Measurements from ENCODE around the gene PSMB4.

PSMB4 gene

DNA sequence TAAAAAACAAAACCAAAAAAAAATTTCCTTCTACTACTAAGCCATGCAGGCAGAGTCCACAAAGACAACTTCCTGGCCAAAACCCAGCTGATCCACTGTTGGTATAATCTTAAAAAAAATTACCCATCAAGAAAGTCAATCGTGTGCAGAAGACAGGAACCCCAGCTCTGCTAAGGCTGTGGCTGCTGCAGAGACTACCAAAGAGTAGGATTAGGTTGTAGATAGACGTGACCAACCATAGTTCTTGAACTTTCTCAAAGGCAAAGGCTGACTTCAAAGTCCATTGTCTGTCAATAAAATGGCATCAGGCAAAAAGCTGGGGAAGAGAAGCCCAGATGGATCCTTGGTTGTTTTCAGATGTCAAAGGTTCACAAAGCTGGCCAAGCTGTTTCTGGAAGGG, 3.4 kb downstream of the PSMB4 start:
- TF ChIP-seq, protein P1, sequence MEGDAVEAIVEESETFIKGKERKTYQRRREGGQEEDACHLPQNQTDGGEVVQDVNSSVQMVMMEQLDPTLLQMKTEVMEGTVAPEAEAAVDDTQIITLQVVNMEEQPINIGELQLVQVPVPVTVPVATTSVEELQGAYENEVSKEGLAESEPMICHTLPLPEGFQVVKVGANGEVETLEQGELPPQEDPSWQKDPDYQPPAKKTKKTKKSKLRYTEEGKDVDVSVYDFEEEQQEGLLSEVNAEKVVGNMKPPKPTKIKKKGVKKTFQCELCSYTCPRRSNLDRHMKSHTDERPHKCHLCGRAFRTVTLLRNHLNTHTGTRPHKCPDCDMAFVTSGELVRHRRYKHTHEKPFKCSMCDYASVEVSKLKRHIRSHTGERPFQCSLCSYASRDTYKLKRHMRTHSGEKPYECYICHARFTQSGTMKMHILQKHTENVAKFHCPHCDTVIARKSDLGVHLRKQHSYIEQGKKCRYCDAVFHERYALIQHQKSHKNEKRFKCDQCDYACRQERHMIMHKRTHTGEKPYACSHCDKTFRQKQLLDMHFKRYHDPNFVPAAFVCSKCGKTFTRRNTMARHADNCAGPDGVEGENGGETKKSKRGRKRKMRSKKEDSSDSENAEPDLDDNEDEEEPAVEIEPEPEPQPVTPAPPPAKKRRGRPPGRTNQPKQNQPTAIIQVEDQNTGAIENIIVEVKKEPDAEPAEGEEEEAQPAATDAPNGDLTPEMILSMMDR (IDR thresholded peaks at IDR 0.05; ENCODE audit: borderline replicate concordance, control extremely low read depth, extremely low read depth, insufficient read depth, missing control alignments): no peak
- DNase-seq (ENCODE audit: low spot score): no peak
- in situ Hi-C loops (cut with MboI; ENCODE audit: low sequenced_read_pairs, unreplicated experiment): no loop called here

DNA sequence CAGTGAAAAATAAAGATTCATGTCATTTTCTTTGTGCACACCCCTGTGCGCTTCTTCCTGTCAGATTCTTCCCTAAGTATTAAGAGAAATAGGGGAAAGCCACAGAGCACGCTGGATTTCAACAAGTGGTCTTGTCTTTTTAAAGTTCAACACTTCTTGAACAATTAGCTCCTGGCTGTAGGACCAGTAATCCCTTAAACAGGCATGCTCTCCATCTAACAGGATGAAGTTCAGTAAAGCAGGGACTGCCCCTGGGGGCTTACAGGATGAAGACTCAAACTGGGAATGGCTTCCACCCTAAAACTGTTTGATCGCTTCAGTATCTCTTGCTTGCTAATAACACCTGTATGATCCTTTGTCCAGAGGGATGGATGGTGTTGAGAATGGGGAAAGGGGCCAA, 4.2 kb downstream of the PSMB4 start:
- in situ Hi-C loops (cut with MboI; ENCODE audit: low sequenced_read_pairs, unreplicated experiment): no loop called here
- TF ChIP-seq, protein P1 (IDR thresholded peaks at IDR 0.05; ENCODE audit: borderline replicate concordance, control extremely low read depth, extremely low read depth, insufficient read depth, missing control alignments): no peak
- DNase-seq (ENCODE audit: low spot score): no peak

DNA sequence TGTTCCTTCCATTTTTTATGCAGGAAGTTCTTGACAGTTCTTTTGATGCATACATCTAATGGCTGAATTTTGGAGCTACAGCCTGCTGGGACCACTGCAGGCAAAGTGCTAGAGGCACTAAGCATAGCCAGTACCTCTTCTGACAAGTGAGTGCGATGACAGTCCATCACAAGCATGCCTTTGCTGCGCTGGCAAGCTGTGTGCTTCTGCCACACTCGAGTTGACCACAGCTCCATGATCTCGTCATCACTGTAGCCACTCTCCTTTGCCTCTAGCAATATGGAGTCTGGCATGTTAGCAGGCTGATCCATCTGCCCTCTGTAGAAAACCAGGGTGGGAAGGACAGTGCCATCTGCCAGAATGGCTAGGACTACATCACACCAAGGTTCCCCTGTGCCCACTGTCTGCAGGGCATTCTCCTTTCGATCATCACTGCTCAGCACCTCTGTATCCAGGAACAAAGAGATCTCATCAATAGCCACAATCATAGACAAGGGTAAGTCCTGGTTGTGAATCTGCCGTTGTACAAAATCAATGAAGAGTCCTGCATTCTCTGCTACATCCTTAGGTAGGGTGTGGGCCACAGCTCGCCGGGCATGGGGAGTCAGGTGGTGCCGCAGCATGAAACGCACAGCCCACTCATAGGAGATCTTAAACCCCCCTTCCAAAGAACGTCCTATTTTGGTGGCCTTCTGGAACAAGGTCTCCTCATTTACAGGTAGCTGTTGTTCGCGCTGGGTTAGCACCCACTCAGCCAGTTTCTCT, 6.0 kb downstream of the PSMB4 start:
- TF ChIP-seq, protein P1 (IDR thresholded peaks at IDR 0.05; ENCODE audit: borderline replicate concordance, control extremely low read depth, extremely low read depth, insufficient read depth, missing control alignments): no peak
- in situ Hi-C loops (cut with MboI; ENCODE audit: low sequenced_read_pairs, unreplicated experiment): no loop called here

DNA sequence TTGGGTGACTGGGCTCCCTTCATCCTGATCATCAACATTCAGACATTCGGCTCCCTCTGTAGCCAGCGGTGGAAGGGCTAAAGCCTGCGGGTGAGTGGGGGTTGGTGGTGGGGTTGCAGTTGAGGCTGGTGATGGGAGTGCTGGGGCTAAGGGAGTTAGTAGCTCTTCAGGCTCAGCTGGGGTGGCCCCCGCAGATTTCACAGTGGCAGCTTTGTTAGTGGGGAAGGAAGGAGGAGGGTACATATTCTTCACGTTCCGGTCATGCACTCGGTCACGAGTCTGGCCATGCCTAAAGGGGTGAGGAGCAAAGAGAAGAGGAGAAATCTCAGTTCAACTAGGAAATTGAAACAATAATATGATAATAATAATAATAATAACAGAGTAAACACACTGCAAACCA, 6.8 kb downstream of the PSMB4 start:
- in situ Hi-C loops (cut with MboI; ENCODE audit: low sequenced_read_pairs, unreplicated experiment): no loop called here
- TF ChIP-seq, protein P1 (IDR thresholded peaks at IDR 0.05; ENCODE audit: borderline replicate concordance, control extremely low read depth, extremely low read depth, insufficient read depth, missing control alignments): no peak
- DNase-seq (ENCODE audit: low spot score): no peak

More for the DNA sequence above, 6.0 kb downstream of the PSMB4 start:
- DNase-seq (ENCODE audit: low spot score): no peak

DNA sequence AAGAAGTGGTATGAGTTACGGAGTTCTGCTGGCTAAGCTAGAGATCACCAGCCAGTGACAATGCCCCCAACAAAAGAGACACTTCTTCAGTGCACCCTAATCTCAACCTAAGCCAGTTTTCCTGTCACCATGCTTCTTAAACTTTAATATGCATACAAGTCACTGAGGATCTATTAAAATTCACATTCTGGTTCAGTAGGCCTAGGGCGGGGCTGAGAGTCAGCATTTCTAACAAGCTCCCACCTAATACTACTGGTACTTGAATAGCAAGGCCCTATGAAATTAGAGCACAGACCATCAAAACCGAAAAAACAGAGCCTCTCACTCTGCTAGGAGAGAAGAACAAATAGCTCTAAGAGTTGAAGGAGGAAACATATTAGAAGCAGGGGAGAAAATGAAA, 7.9 kb downstream of the PSMB4 start:
- in situ Hi-C loops (cut with MboI; ENCODE audit: low sequenced_read_pairs, unreplicated experiment): no loop called here
- TF ChIP-seq, protein P1 (IDR thresholded peaks at IDR 0.05; ENCODE audit: borderline replicate concordance, control extremely low read depth, extremely low read depth, insufficient read depth, missing control alignments): no peak
- DNase-seq (ENCODE audit: low spot score): no peak

DNA sequence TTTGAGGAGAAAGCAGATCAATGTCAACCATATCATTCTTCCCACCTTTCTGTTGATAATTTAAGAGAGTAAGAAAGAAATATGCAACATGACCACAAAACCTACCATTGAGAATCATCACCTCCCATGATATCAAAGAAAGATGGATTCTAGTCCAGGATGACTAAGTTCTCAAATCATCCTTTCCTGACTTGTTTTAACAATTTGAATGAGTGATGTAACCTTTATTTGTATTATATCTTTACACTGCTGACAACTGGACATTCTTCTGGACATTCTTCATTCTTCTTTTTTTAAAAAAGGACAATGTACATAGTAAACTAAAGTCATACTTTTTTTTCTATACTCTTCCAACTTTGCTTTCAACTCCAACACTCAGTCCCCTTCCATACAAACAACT, 9.5 kb downstream of the PSMB4 start:
- in situ Hi-C loops (cut with MboI; ENCODE audit: low sequenced_read_pairs, unreplicated experiment): no loop called here
- no peak for DNase-seq (ENCODE audit: low spot score)
- TF ChIP-seq, protein P1 (IDR thresholded peaks at IDR 0.05; ENCODE audit: borderline replicate concordance, control extremely low read depth, extremely low read depth, insufficient read depth, missing control alignments): no peak
